SK-N-SH (cell line): ENCODE results near the gene PEX11G. TPM values are rescaled to one million over a fixed set of nuclear protein-coding genes. Genes with fewer than 3 reads are reported as not detected.
"Not testable (repeated sequence)": the region's sequence is repeated elsewhere in the genome, so short reads cannot be mapped to it uniquely, and the experiment has no call there.

Experiments
- CTCF ChIA-PET: fragments of 300-600, 350-600 bp; formaldehyde crosslinking; extraction: SDS; loops from one replicate; lab custom pipeline; 2021; lab: Yijun Ruan, JAX
- POLR2A ChIA-PET: fragments of 350-600 bp; sonication (Branson Sonifier 250); formaldehyde crosslinking; extraction: SDS; loops from one replicate; lab custom pipeline; 2020; ENCODE audit warnings: antibody characterized with exemption, inconsistent platforms; lab: Yijun Ruan, JAX
- DNase-seq: peaks from one replicate; pipeline ENCODE4 v3.0.0; 2012
- H2AFZ ChIP-seq: fragments of 200-600 bp; sonication (generic); 2 replicates; pipeline ENCODE4 v1.8.1; 2016; ENCODE audit warnings: antibody characterized with exemption, mild to moderate bottlenecking, low read depth
- H3F3A ChIP-seq: fragments of 200-600 bp; sonication (generic); replicated peaks from 2 replicates; pipeline ENCODE3; 2016; ENCODE audit warnings: antibody characterized with exemption, mild to moderate bottlenecking; ENCODE audit not compliant: insufficient read depth
- H3K27ac ChIP-seq, 2 experiments: fragments of 200-500 bp in 1 of 2; fragments of 200-600 bp in 1 of 2; sonication (Bioruptor generic) in 1 of 2; sonication (generic), shearing (Covaris generic) in 1 of 2; 2 replicates each; pipeline versions ENCODE4 v1.5.1 to v1.6.1; 2014 to 2016; ENCODE audit warnings: low read depth in 2 of 2, inconsistent platforms in 1 of 2, low read length in 1 of 2, mild to moderate bottlenecking in 1 of 2, mixed read lengths in 1 of 2
- H3K27me3 ChIP-seq: fragments of 200-600 bp; sonication (generic), shearing (Covaris generic); 2 replicates; pipeline ENCODE4 v1.6.1; 2016; ENCODE audit warnings: mixed run types; ENCODE audit not compliant: insufficient read depth
- H3K36me3 ChIP-seq, 2 experiments: fragments of 200-500 bp in 1 of 2; fragments of 200-600 bp in 1 of 2; sonication (Bioruptor generic) in 1 of 2; sonication (generic) in 1 of 2; replicated peaks in 1 of 2; 2 replicates each; pipeline versions ENCODE3 to v1.5.1; 2014 to 2016; ENCODE audit warnings: low read length in 1 of 2, mild to moderate bottlenecking in 1 of 2; ENCODE audit not compliant: insufficient read depth in 2 of 2, control insufficient read depth in 1 of 2
- H3K4me1 ChIP-seq, 2 experiments: fragments of 200-500 bp in 1 of 2; fragments of 200-600 bp in 1 of 2; sonication (Bioruptor generic) in 1 of 2; sonication (generic), shearing (Covaris generic) in 1 of 2; 2 replicates each; pipeline versions ENCODE4 v1.5.1 to v1.6.1; 2014 to 2016; ENCODE audit warnings: low read depth in 1 of 2, low read length in 1 of 2, mixed run types in 1 of 2; ENCODE audit not compliant: insufficient read depth in 2 of 2, control insufficient read depth in 1 of 2
- H3K4me2 ChIP-seq: fragments of 200-600 bp; sonication (generic), shearing (Covaris generic); 2 replicates; pipeline ENCODE4 v1.6.1; 2017; ENCODE audit warnings: mixed run types
- H3K4me3 ChIP-seq, 2 experiments: fragments of 200-500 bp in 1 of 2; fragments of 200-600 bp in 1 of 2; sonication (Bioruptor generic) in 1 of 2; sonication (generic), shearing (Covaris generic) in 1 of 2; 2 replicates each; pipeline versions ENCODE4 v1.5.1 to v1.8.1; 2014 to 2016; ENCODE audit warnings: low read depth in 2 of 2, inconsistent platforms in 1 of 2, low read length in 1 of 2, mild to moderate bottlenecking in 1 of 2, mixed read lengths in 1 of 2, moderate library complexity in 1 of 2
- H3K79me2 ChIP-seq: fragments of 200-600 bp; sonication (generic); 2 replicates; pipeline ENCODE4 v1.8.1; 2017; ENCODE audit warnings: mild to moderate bottlenecking; ENCODE audit not compliant: insufficient read depth
- H3K9ac ChIP-seq: fragments of 200-600 bp; sonication (generic); 2 replicates; pipeline ENCODE4 v1.6.1; 2017; ENCODE audit warnings: mixed run types
- H3K9me2 ChIP-seq: fragments of 200-600 bp; sonication (generic); 2 replicates; pipeline ENCODE4 v1.6.1; 2017; ENCODE audit warnings: mixed run types
- H3K9me3 ChIP-seq: fragments of 200-600 bp; sonication (generic); 2 replicates; pipeline ENCODE4 v1.6.1; 2017; ENCODE audit warnings: mixed run types, mild to moderate bottlenecking, moderate library complexity
- H4K20me1 ChIP-seq: fragments of 200-600 bp; sonication (generic); 2 replicates; pipeline ENCODE4 v1.6.1; 2017; ENCODE audit warnings: mild to moderate bottlenecking, mixed run types; ENCODE audit not compliant: insufficient read depth
- CHD2 ChIP-seq: fragments of 150-350 bp; IDR thresholded peaks from 2 replicates; pipeline ENCODE4 v1.6.1; 2018; ENCODE audit warnings: low read length; ENCODE audit not compliant: partially characterized antibody
- EP300 ChIP-seq, 2 experiments: IDR thresholded peaks; 2 replicates each; pipeline versions ENCODE4 v1.4.0 to v1.6.1; 2012; ENCODE audit warnings: borderline replicate concordance in 1 of 2, low read depth in 1 of 2, low read length in 1 of 2
- EZH2phosphoT487 ChIP-seq: fragments of 200-600 bp; sonication (generic); IDR thresholded peaks from 2 replicates; pipeline ENCODE4 v1.6.1; 2017; ENCODE audit warnings: low read depth, mixed run types, mild to moderate bottlenecking, antibody characterized with exemption, moderate library complexity, borderline replicate concordance
- FOXJ3 ChIP-seq: sonication (generic); formaldehyde crosslinking; IDR thresholded peaks from 2 replicates; pipeline ENCODE4 v1.5.1; 2020; ENCODE audit warnings: mild to moderate bottlenecking, missing genetic modification reagents
- JUND ChIP-seq: IDR thresholded peaks from 2 replicates; pipeline ENCODE4 v1.4.0; 2012
- MAX ChIP-seq: IDR thresholded peaks from 2 replicates; pipeline ENCODE4 v1.4.0; 2012; ENCODE audit warnings: low read depth
- MEF2A ChIP-seq: IDR thresholded peaks from 2 replicates; pipeline ENCODE4 v1.4.0; 2012; ENCODE audit warnings: low read depth, borderline replicate concordance
- NFIC ChIP-seq: IDR thresholded peaks from 2 replicates; pipeline ENCODE4 v1.4.0; 2012; ENCODE audit warnings: borderline replicate concordance
- NRF1 ChIP-seq: IDR thresholded peaks from 2 replicates; pipeline ENCODE4 v1.6.1; 2012; ENCODE audit warnings: low read depth, mild to moderate bottlenecking, low read length
- RAD21 ChIP-seq: IDR thresholded peaks from 2 replicates; pipeline ENCODE4 v1.6.1; 2012; ENCODE audit warnings: mild to moderate bottlenecking, low read length
- RCOR1 ChIP-seq: fragments of 150-350 bp; IDR thresholded peaks from 2 replicates; pipeline ENCODE4 v1.6.1; 2017; ENCODE audit warnings: antibody characterized with exemption, low read length
- RFX5 ChIP-seq: IDR thresholded peaks from 2 replicates; pipeline ENCODE4 v1.6.1; 2012; ENCODE audit warnings: mild to moderate bottlenecking, improper control_type of control experiment, low read length
- RXRA ChIP-seq: IDR thresholded peaks from 2 replicates; pipeline ENCODE4 v1.4.0; 2012; ENCODE audit warnings: low read depth, mild to moderate bottlenecking, borderline replicate concordance
- SIN3A ChIP-seq: IDR thresholded peaks from 2 replicates; pipeline ENCODE4 v1.6.1; 2012; ENCODE audit warnings: low read depth, mild to moderate bottlenecking, low read length, moderate library complexity, borderline replicate concordance
- SMC3 ChIP-seq: IDR thresholded peaks from 2 replicates; pipeline ENCODE4 v1.6.1; 2012; ENCODE audit warnings: low read depth, low read length, improper control_type of control experiment
- TAF1 ChIP-seq: IDR thresholded peaks from 2 replicates; pipeline ENCODE4 v1.6.1; 2012; ENCODE audit warnings: low read depth, mild to moderate bottlenecking, low read length, moderate library complexity, borderline replicate concordance
- TCF12 ChIP-seq: IDR thresholded peaks from 2 replicates; pipeline ENCODE4 v1.4.0; 2012
- WGBS: methylation state at CpG from one replicate; pipeline ENCODE4 v1.1.6; 2017; ENCODE audit warnings: low lambda C conversion rate; 5-methylcytosine and 5-hydroxymethylcytosine counted together
- polyA plus RNA-seq, 3 experiments: library from polyadenylated mRNA; depleted of rRNA; stranded (reverse); fragments of >200 nt; gene quantifications; 2 replicates each; pipeline ENCODE4 v1.2.3, GENCODE V29; 2012
- TF ChIP-seq, protein P1 (sequence below): IDR thresholded peaks from 2 replicates; pipeline ENCODE4; 2012
- TF ChIP-seq, protein P2 (sequence below): fragments of 150-350 bp; IDR thresholded peaks from 2 replicates; pipeline ENCODE4 v1.6.1; 2016; ENCODE audit warnings: mild to moderate bottlenecking, low read depth, low read length

Gene PEX11G
- polyA plus RNA-seq, 1 of the 3 experiments (the other 2 are of a cell fraction) = 6.1 TPM

DNA sequence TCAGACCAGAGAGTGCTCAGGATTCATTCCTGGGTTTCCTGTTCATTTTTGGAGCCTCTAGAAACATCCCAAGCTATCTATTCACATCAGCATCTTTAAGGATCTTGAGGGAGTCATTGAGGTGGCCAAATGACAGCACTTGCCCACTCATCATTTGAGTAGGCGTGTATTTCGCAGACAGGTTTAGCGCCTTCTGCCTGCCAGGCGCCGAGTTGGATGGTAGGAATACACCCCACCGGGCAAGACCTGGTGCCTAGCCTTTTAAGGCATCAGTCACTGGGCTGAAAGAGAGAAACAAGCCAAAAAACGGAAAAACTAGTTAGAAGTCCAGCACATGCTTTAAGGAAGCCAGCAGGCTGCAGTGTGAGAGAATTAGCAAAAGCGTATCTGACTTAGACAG, 33.8 kb downstream of the PEX11G start:
- no peak overlapping the region for H3K9ac ChIP-seq
- H3K27me3 ChIP-seq = no peaks in the 10 kb centered on the region
- ChIA-PET POLR2A (no interaction called here), CTCF (interaction anchor here (1.0 kb wide), 1 partner anchor 10 kb away, joined by 3 read pairs; no protein-coding TSS in a partner anchor)
- no peaks in the 10 kb centered on the region for H4K20me1 ChIP-seq
- peaks cover 21 to 24% of the 10 kb centered on the region in 2 experiments for H3K36me3 ChIP-seq
- TF ChIP-seq MEF2A (no peak), EZH2phosphoT487 (no peak), TAF1 (no peak), MAX (no peak)
- TF ChIP-seq, protein P1, sequence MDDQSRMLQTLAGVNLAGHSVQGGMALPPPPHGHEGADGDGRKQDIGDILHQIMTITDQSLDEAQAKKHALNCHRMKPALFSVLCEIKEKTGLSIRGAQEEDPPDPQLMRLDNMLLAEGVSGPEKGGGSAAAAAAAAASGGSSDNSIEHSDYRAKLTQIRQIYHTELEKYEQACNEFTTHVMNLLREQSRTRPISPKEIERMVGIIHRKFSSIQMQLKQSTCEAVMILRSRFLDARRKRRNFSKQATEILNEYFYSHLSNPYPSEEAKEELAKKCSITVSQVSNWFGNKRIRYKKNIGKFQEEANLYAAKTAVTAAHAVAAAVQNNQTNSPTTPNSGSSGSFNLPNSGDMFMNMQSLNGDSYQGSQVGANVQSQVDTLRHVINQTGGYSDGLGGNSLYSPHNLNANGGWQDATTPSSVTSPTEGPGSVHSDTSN = no peak
- H3K4me1 ChIP-seq = no peaks in the 10 kb centered on the region
- DNase-seq = no peak
- H2AFZ ChIP-seq = no peak overlapping the region
- H3K27ac ChIP-seq = no peak overlapping the region
- no peaks in the 10 kb centered on the region for H3K9me3 ChIP-seq
- 94% methylated on average over 8 of the region's 8 CpGs for WGBS
- H3K4me3 ChIP-seq = no peak overlapping the region
- H3K9me2 ChIP-seq = no peaks in the 10 kb centered on the region
- H3K4me2 ChIP-seq = no peak overlapping the region
- H3K79me2 ChIP-seq = no peaks in the 10 kb centered on the region
- H3F3A ChIP-seq = no peaks in the 10 kb centered on the region

- no peaks in the 10 kb centered on the region for H3K27me3 ChIP-seq
- no peak for DNase-seq
- ChIA-PET CTCF (no interaction called here), POLR2A (no interaction called here)
- peak overlapping the region in 1 of 2 experiments; percentile 17; a peak in 1 of 4 replicates for H3K4me3 ChIP-seq
- H3K27ac ChIP-seq = no peak overlapping the region
- H3F3A ChIP-seq = no peaks in the 10 kb centered on the region
- TF ChIP-seq NFIC = no peak
- no peak for TF ChIP-seq FOXJ3 (CRISPR knock-in tag)
- TF ChIP-seq SMC3 = no peak
- TF ChIP-seq RFX5 = no peak
- TF ChIP-seq CHD2 = no peak
- no peak for TF ChIP-seq EP300 (IDR thresholded peaks at IDR 0.05; ENCODE audit: borderline replicate concordance in 1 of 2, low read depth in 1 of 2, low read length in 1 of 2)
- TF ChIP-seq RCOR1 = no peak
- TF ChIP-seq TAF1 = no peak
- TF ChIP-seq, protein P2, sequence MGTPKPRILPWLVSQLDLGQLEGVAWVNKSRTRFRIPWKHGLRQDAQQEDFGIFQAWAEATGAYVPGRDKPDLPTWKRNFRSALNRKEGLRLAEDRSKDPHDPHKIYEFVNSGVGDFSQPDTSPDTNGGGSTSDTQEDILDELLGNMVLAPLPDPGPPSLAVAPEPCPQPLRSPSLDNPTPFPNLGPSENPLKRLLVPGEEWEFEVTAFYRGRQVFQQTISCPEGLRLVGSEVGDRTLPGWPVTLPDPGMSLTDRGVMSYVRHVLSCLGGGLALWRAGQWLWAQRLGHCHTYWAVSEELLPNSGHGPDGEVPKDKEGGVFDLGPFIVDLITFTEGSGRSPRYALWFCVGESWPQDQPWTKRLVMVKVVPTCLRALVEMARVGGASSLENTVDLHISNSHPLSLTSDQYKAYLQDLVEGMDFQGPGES = no peak
- TF ChIP-seq EZH2phosphoT487 = no peak
- TF ChIP-seq JUND = no peak
- TF ChIP-seq, protein P1 = no peak
- no peak for TF ChIP-seq RAD21
- TF ChIP-seq RXRA = no peak
- TF ChIP-seq NRF1 = no peak
- no peak for TF ChIP-seq SIN3A
- no peak for TF ChIP-seq TCF12
- H3K79me2 ChIP-seq = no peaks in the 10 kb centered on the region
- H2AFZ ChIP-seq = no peak overlapping the region
- H3K9me3 ChIP-seq = no peaks in the 10 kb centered on the region
- no peak overlapping the region for H3K4me2 ChIP-seq
- H3K36me3 ChIP-seq = peaks cover 20 to 37% of the 10 kb centered on the region in 2 experiments
- no peaks in the 10 kb centered on the region for H3K9me2 ChIP-seq
- H3K4me1 ChIP-seq = no peaks in the 10 kb centered on the region
- H4K20me1 ChIP-seq = no peaks in the 10 kb centered on the region
- H3K9ac ChIP-seq = no peak overlapping the region
- WGBS = 77% methylated on average over 53 of the region's 53 CpGs
These were observed 38.3 kb downstream of the PEX11G start for GRCh38 chr19:7450243-7451223.

DNA sequence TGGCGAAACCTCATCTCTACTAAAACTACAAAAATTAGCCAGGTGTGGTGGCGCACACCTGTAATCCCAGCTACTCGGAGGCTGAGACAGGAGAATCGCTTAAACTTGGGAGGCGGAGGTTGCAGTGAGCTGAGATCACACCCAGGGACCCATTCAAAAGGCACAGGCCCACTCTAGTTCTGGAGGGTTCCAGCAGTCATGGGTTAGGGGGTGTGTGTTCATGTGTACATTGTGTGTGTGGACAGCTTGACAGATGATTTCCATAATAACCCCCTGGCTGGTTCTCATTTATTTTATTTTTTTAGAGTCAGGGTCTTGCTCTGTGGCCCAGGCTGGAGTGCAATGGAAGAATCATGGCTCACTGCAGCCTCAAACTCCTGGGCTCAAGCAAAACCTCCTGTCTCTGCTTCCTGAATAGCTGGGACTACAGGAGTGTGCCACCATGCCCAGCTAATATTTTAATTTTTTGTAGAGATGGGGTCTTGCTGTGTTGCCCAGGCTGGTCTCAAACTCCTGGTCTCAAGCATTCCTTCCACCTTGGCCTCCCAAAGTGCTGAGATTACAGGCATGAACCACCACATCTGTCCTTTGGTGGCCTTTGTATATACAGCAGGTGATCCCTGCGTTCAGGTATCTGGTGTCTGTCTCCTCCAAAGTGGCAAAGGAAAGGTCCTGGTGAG, 39.3 kb downstream of the PEX11G start:
- H3K9ac ChIP-seq, CTCF ChIA-PET, H3K9me3 ChIP-seq, H3K27me3 ChIP-seq, H3K4me3 ChIP-seq, H3K4me2 ChIP-seq, H3K9me2 ChIP-seq, H4K20me1 ChIP-seq, DNase-seq, H3K79me2 ChIP-seq, H3K27ac ChIP-seq, H2AFZ ChIP-seq, H3K4me1 ChIP-seq, H3F3A ChIP-seq, POLR2A ChIA-PET: not testable (repeated sequence)
- WGBS = 86% methylated on average over 6 of the region's 6 CpGs
- H3K36me3 ChIP-seq = peaks cover 20 to 37% of the 10 kb centered on the region in 2 experiments
